NOMO-1 treated with dmso at 0.1 percent for 144 hours (cell line): ENCODE results near the gene LITAF.
"Not testable (repeated sequence)": the region's sequence is repeated elsewhere in the genome, so short reads cannot be mapped to it uniquely, and the experiment has no call there.

ENCODE experiments used
- DNase-seq: peaks from one replicate; lab custom pipeline; 2025; ENCODE audit not compliant: unreplicated experiment; lab: John Stamatoyannopoulos, UW

LITAF gene

DNA sequence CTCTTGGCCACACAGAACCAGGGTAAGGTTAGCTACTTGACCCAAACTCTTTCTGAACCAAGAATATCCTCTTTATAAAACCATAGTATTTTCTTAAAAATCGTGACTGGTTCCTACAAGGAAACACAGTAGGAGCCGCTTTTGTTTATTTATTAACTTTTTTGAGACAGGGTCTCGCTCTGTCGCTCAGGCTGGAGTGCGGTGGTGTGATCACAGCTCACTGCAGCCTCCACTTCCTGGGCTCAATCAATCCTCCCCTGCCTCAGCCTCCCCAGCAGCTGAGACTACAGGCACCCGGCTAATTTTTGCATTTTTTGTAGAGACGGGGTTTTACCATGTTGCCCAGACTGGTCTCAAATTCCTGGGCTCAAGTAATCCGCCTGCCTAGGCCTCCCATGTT lies 14.7 kb upstream of the LITAF start:
- no peak for DNase-seq

DNA sequence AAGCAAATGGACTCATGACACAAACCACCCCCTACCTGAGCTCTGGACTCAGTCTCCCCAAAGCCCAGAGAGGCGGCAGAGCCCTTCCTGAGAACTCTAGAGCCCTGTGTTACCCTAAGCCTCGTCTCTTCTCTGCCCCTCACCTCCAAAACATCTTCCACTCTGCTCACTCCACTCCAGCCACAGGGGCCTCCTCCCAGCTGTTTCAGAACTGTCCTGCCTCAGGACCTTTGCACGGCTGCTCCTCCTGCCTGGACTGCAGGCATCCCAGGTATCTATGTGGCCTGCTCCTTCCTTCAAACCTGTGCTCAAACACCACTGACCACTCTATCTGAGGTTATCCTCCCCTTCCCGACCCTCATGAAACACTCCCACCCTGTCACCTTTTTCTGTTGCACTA lies 12.9 kb upstream of the LITAF start:
- DNase-seq, result no peak

- peak; percentile 69 for DNase-seq
These were observed 10.7 kb upstream of the LITAF start for GRCh38 chr16:11597235-11598095.

- DNase-seq, result no peak
These were observed 10.0 kb upstream of the LITAF start for GRCh38 chr16:11596572-11597226.

- no peak for DNase-seq
These were observed 6.9 kb upstream of the LITAF start for GRCh38 chr16:11593581-11593980.

GRCh38 chr16:11593076-11593475 lies 6.4 kb upstream of the LITAF start:
- DNase-seq, result not testable (repeated sequence)

DNA sequence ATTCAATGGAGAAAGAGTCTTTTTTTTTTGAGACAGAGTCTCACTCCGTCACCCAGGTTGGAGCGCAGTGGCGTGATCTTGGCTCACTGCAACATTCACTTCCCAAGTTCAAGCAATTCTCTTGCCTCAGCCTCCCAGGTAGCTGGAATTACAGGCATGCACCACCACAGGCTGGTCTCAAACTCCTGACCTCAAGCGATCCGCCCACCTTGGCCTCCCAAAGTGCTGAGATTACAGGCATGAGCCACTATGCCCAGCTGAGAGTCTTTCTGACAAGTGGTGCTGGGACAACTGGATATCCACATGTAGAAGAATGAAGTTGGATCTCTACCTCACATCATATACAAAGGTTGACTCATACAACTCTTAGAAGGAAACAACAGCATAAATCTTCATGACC lies 4.9 kb upstream of the LITAF start:
- not testable (repeated sequence) for DNase-seq

DNA sequence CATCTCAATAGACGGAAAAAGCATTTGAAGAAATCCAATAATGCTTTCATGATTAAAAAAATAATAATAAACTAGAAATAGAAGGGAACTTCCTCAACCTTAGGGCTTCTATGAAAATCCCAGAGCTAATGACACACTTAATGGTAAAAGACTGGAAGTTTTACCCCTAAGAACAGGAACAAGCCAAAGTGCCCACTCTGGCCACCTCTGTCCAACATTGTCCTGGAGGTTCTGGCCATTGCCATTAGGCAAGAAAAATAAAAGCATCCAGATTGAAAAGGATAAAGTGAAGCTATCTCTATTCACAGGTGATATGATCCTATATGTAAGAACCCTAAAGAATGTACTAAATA lies 2.5 kb upstream of the LITAF start:
- DNase-seq, result no peak

GRCh38 chr16:11588321-11589197 lies 1.8 kb upstream of the LITAF start:
- no peak for DNase-seq

- no peak for DNase-seq
These were observed 1.0 kb upstream of the LITAF start for GRCh38 chr16:11587643-11588247.

DNA sequence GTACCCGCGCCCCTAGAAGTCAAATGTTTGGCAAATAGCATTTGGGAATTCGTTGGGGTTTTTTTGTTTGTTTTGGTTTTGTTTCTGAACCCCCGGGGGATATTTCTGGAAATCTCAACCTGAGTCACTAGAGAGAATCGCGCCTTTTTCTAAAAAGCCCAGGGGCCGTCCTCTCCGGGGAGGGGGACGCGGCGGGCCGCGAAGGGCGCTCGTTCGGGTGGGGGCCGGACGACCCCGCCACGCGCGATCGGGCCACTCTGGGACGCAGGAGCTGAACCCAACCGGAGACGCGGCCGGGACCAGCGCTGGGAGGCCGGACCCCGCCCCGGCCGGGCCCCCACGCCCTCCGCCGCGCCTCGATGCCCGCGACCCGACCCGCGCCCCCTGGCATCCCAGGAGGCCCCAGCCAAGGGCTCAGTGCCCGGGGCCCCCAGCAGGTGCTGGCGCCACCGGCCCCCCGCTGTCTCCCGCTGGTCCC lies 302 bp downstream of the LITAF start:
- DNase-seq, result no peak

- peak; percentile 13 for DNase-seq
These were observed 1.0 kb downstream of the LITAF start for GRCh38 chr16:11585460-11586377.

DNA sequence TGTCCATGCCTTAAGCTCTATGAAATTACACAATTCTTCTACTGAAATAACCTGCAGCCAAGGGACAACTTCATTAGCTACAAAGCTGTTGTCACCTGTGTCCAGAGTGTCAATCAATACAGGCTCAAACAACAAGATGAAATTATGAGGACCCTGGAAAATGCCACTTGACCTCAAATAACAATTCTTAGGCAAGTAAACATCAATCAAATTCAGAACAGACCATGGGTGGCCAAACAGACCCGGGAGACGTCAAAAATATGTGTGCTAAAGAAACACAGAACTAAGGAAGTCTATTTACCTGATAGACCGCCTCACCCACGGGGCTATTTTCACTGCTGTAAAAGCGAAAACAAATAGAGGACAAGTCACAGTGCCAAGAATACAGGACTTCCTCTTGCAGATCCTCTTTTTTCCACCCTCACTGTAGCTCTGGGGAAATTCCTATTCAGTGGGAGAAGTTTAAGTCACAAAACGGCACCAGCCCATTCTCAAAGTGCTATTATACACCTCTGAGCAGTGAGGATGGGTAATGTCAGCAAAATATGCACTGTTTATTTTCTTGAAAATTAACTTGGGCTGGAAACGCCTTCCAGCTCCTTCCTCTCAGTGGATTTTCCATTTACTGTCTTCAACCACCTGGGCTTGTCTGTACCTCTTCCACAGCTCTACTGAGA lies 2.7 kb downstream of the LITAF start:
- peak; percentile 23 for DNase-seq

DNA sequence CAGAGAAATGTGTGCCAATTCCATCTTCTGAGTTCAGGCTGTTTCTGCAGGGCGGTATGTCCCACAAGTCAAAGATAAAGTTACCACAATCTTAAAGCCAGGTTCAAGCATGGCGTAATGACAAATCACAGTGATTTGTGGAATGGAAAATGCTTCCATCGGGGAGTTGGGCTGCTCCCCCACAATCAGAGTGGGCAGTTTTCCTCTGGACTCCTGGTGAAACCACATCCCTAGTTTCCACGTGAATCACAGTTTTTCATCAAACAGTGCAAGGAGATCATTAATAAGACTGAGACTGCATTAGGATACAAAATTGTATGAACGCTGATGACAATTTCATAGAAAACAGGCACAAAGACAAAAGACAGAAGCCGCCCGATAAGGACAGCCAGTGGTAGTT lies 3.6 kb downstream of the LITAF start:
- no peak for DNase-seq

DNA sequence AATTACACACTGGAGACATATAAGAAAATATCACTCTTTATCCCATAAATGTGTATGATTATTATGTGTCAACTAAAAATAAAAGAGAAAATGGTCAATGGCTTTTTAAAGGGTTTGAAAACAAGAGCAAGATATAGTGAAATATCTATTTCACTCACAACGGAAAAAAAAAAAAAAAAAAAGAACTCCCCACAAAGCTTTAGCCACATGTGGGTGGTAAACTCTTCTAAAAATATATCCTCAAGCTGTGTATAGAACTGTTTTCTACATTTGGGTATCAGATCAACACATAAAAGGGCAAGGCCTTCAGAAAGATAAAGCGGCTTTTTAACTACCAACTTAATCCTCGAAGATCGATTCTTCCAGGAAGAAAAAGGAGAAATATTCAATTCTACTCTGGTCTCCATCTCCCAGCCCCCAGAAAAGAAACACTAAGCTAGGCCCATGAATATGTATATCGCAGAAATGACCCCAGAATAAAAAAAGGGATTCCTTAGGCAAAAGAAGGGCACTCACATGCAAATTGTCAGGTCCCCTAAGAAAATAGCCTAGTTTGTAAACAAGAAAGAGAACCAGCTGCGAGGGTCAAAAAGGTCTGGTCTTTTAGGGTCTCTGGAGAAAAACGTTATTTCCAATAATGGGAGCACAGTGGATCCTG lies 4.4 kb downstream of the LITAF start:
- DNase-seq, result no peak

DNA sequence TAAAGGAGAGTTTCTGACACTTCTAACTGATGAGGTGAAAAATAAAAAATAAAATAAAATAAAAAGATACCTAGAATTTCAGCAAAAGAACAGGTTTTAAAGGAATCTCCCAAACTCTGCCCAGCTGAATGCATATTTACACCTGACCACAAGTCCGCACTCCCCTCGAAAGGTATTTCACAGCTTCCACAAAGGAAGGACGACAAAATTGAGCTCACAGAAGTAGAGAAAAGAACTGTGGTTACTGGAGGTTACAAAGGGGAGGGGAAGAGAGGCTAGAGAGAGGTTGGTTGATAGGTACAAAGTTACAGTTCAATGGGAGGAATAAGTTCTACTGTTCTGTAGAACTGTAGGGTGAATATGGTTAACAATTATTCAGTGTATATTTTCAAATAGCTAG lies 5.0 kb downstream of the LITAF start:
- no peak for DNase-seq

DNA sequence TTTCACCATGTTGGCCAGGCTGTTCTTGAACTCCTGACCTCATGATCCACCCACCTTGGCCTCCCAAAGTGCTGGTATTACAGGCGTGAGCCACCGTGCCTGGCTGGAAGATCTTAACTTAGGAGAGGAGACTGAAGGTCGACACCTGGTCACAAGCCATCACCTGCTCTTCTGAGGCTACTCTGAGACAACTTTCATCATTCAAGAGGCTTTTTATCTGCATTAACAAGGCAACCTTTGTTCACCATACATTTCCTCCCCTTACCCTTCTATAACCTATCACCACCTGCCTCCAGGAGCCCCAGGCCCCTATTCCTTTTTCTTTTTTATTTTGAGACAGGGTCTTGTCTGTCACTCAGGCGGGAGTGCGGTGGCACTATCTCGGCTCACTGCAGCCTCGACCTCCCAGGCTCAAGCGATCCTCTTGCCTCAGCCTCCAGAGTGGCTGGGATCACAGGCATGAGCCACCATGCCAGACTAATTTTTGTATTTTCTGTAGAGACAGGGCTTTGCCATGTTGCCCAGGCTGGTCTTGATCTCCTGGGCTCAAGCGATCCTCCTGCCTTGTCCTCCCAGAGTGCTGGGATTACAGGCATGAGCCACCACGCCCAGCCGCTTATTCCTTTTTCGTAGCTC lies 6.2 kb downstream of the LITAF start:
- no peak for DNase-seq

GRCh38 chr16:11577290-11577660 lies 9.4 kb downstream of the LITAF start:
- not testable (repeated sequence) for DNase-seq
